ENCODE measurements around the gene AFF1.

The AFF1 gene

GRCh38 chr4:87165892-87166291 lies 231.1 kb downstream of the AFF1 start:
- DNase-seq (ENCODE audit: extremely low spot score, insufficient read length, low read depth) (no peak), FAIRE-seq (no peak)

DNA sequence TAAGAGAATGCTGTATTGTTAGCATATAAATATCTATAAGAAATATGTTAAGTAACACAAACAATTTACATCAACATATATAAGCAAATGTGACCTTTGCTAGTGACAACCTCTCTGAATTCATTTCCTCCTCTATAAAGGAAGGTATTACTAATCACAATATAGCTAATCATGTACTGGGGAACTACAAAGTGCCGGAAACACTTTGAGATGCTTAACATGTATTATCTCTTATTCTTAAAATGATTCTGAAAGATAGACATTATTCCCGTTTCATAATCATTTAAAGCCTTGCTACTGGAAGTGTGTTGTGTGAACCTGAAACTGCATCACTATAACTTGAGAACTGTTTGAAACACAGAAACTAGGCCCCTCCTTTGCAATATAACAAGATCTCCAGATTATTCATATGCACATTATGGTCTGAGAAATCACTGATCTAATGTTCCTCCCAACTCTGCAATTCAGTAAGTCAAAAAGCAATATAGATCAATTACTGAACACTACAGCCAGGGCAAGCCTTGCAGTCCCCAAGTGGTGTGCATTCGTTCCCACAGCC lies 231.6 kb downstream of the AFF1 start:
- no peak for DNase-seq (ENCODE audit: extremely low spot score, insufficient read length, low read depth)
- FAIRE-seq, result no peak

GRCh38 chr4:87171944-87172343 lies 237.1 kb downstream of the AFF1 start:
- FAIRE-seq, result no peak

GRCh38 chr4:87174672-87175071 lies 239.9 kb downstream of the AFF1 start:
- DNase-seq (ENCODE audit: extremely low spot score, insufficient read length, low read depth) (no peak), FAIRE-seq (no peak)

More at GRCh38 chr4:87171944-87172343, 237.1 kb downstream of the AFF1 start:
- DNase-seq (ENCODE audit: extremely low spot score, insufficient read length, low read depth), result no peak

GRCh38 chr4:87179751-87180150 lies 244.9 kb downstream of the AFF1 start:
- FAIRE-seq, result no peak
- DNase-seq (ENCODE audit: extremely low spot score, insufficient read length, low read depth), result no peak

DNA sequence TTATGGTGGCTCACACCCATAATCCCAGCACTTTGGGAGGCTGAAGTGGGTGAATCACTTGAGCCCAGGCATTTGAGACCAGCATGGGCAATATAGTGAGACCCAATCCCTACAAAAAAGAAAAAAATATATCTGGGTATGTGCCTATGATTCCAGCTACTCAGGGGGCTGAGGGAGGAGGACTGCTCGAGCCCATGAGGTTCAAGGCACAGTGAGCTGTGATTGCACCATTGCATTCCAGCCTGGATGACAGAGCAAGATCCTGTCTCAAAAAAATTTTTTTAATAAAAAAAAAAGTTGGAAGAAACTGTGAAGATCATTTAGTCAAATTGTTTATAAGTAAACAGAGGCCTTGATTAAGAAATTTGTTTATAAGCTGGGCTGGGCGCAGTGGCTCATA lies 246.0 kb downstream of the AFF1 start:
- DNase-seq (ENCODE audit: extremely low spot score, insufficient read length, low read depth), result no peak

DNA sequence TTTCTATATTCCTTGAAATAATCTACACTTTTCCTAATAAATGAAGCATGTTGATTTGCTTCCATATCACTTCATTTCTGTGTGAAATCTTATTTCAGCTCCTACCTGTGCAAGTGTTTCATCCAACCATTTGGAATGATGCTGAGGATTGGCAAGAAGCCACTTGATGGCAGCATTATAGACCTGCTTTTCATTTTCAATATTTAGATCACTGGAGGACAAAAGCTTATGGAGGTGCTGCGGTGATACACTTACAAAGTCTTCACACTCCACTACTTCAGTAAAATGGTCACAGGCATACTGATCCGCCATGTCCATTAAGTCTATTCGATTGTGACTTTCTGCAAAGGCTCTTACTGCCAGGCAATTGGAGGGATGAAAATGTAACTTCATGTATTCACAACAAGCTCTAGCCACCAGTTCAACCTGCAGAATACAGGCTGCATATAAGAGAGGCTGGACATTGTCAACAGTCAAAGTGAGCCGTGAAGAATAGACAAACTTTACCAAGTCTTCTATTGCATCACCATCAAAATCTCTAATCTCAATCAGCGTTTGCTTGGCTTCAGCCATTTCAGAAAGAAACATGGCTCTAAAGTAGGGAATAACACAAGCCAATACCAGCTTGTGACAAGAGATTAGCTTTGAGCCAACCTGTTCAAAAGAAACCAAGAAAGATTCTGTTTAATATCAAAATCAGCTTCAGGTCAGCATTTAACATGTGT lies 250.5 kb downstream of the AFF1 start:
- FAIRE-seq (no peak), DNase-seq (ENCODE audit: extremely low spot score, insufficient read length, low read depth) (no peak)

More for the DNA sequence above, 246.0 kb downstream of the AFF1 start:
- no peak for FAIRE-seq

- FAIRE-seq, result no peak
Observed at GRCh38 chr4:87188048-87188447, 253.2 kb downstream of the AFF1 start.

GRCh38 chr4:87188932-87189331 lies 254.1 kb downstream of the AFF1 start:
- FAIRE-seq, result no peak
- no peak for DNase-seq (ENCODE audit: extremely low spot score, insufficient read length, low read depth)

More at GRCh38 chr4:87188048-87188447, 253.2 kb downstream of the AFF1 start:
- no peak for DNase-seq (ENCODE audit: extremely low spot score, insufficient read length, low read depth)
